Kidney epithelial cell (primary cell): ENCODE results near the gene CPT1A. TPM values are rescaled to one million over a fixed set of nuclear protein-coding genes. Genes with fewer than 3 reads are reported as not detected.

ENCODE experiments used
- DNase-seq: peaks from one replicate; pipeline ENCODE4 v3.0.0-alpha.2; 2010; ENCODE audit warnings: low read depth
- H3K27me3 ChIP-seq: 2 replicates; pipeline ENCODE4 v1.6.0; 2011; ENCODE audit warnings: low read length; ENCODE audit not compliant: control insufficient read depth, insufficient read depth
- H3K36me3 ChIP-seq: 2 replicates; pipeline ENCODE4 v1.5.1; 2011; ENCODE audit warnings: low read length; ENCODE audit not compliant: control insufficient read depth, insufficient read depth
- H3K4me3 ChIP-seq: 2 replicates; pipeline ENCODE4 v1.5.1; 2011; ENCODE audit warnings: low read depth, mild to moderate bottlenecking, control low read depth, low read length
- CTCF ChIP-seq: IDR thresholded peaks from 2 replicates; pipeline ENCODE4 v1.5.1; 2011; ENCODE audit warnings: mild to moderate bottlenecking, moderate library complexity, low read length, control low read depth, inconsistent platforms; ENCODE audit not compliant: insufficient read depth, poor library complexity, severe bottlenecking
- total RNA-seq: library from RNA; depleted of rRNA; stranded (reverse); fragments of >200 nt; gene quantifications from 2 replicates; pipeline ENCODE4 v1.2.3, GENCODE V29; 2015

Gene CPT1A
- total RNA-seq, 1 donor from 2014 or later = 15.4 TPM

- no peaks in the 10 kb centered on the region for H3K27me3 ChIP-seq
- DNase-seq = no peak
- no peak for TF ChIP-seq CTCF
- H3K36me3 ChIP-seq = no peaks in the 10 kb centered on the region
- H3K4me3 ChIP-seq = no peak overlapping the region
Observed at GRCh38 chr11:68772936-68773335, 68.8 kb downstream of the CPT1A start.

DNA sequence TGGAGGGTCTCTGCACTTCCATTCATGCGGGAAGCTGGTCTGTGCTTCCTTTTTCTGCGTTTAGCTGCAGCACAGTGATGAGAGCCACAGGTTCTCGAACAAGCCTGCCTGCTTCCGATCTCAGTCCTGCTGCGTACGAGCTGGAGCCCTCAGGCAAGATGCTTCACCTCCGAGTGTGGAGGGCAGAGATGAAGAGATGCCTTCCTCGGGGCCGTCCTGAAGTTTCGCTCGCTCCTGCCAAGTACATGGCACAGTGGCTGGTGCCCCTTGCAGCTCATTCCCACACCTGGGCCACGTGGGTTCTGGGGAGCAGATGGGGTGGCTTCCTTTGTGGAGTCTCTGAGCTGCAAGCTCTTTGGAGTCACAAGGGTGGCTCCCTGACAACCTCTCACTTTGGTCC lies 70.9 kb downstream of the CPT1A start:
- no peak for TF ChIP-seq CTCF
- H3K36me3 ChIP-seq = no peaks in the 10 kb centered on the region
- DNase-seq = no peak
- no peaks in the 10 kb centered on the region for H3K27me3 ChIP-seq
- H3K4me3 ChIP-seq = no peak overlapping the region

GRCh38 chr11:68767672-68768071 lies 74.0 kb downstream of the CPT1A start:
- TF ChIP-seq CTCF = no peak
- Histone ChIP-seq H3K4me3 (no peak overlapping the region), H3K36me3 (no peaks in the 10 kb centered on the region), H3K27me3 (no peaks in the 10 kb centered on the region)
- DNase-seq = no peak

GRCh38 chr11:68766786-68767185 lies 74.9 kb downstream of the CPT1A start:
- Histone ChIP-seq H3K27me3 (no peaks in the 10 kb centered on the region), H3K4me3 (no peak overlapping the region), H3K36me3 (no peaks in the 10 kb centered on the region)
- no peak for DNase-seq
- no peak for TF ChIP-seq CTCF

- no peaks in the 10 kb centered on the region for H3K27me3 ChIP-seq
- DNase-seq = no peak
- H3K4me3 ChIP-seq = no peak overlapping the region
- no peak for TF ChIP-seq CTCF
- H3K36me3 ChIP-seq = no peaks in the 10 kb centered on the region
Observed at GRCh38 chr11:68764746-68765145, 77.0 kb downstream of the CPT1A start.

DNA sequence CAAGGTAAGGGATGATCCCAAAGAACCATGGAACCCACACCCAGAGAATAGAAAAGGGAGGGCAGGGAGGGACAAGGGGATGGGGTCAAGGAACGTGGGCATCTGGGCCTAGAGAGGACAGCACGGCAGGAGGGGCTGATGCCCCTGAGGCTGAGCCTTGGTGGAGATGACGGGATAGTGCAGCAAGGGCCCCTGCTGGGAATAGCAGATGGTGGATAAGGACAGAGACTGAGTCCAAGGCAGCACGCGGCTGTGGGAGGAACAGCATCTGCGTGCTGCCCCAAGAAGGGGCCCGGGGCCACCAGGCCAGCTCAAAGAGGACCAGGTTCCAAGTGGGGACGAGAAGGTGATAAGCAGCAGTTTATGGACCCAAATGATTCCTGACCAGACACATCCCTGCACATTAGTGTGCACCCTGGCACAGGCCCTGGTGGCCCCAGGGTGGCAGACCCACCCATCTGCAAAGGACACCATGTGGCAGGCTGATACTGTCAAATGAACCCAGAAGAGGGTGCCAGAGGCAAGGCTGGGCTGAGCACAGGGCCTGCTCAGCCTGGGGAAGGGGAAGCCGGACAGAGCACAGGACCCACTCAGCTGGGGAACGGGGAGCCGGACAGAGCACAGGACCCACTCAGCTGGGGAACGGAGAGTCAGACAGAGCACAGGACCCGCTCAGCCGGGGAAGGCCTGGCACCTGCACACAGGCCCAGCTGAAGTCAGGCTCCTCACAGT lies 77.6 kb downstream of the CPT1A start:
- H3K36me3 ChIP-seq = no peaks in the 10 kb centered on the region
- no peak for TF ChIP-seq CTCF
- H3K4me3 ChIP-seq = no peak overlapping the region
- no peaks in the 10 kb centered on the region for H3K27me3 ChIP-seq
- no peak for DNase-seq
